ENCODE data around the gene GPR39.
"Not testable (repeated sequence)": the region's sequence is repeated elsewhere in the genome, so short reads cannot be mapped to it uniquely, and the experiment has no call there.

Gene GPR39

DNA sequence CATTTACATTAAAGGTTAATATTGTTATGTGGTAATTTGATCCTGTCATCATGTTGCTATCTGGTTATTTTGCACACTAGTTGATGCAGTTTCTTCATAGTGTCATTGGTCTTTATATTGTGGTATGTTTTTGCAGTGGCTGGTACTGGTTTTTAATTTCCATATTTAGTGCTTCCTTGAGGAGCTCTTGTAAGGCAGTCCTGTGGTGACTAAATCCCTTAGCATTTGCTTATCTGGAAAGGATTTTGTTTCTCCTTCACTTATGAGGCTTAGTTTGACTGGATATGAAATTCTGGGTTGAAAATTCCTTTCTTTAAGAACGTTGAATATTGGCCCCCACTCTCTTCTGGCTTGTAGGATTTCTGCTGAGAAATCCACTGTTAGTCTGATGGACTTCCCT, 120.5 kb downstream of the GPR39 start:
- H3K27me3 Mint-ChIP-seq; H3K4me1 Mint-ChIP-seq (ENCODE audit: low read depth); H3K27ac Mint-ChIP-seq; H3K4me3 Mint-ChIP-seq; H3K36me3 Mint-ChIP-seq; H3K9me3 Mint-ChIP-seq (ENCODE audit: low read depth): not testable (repeated sequence)

DNA sequence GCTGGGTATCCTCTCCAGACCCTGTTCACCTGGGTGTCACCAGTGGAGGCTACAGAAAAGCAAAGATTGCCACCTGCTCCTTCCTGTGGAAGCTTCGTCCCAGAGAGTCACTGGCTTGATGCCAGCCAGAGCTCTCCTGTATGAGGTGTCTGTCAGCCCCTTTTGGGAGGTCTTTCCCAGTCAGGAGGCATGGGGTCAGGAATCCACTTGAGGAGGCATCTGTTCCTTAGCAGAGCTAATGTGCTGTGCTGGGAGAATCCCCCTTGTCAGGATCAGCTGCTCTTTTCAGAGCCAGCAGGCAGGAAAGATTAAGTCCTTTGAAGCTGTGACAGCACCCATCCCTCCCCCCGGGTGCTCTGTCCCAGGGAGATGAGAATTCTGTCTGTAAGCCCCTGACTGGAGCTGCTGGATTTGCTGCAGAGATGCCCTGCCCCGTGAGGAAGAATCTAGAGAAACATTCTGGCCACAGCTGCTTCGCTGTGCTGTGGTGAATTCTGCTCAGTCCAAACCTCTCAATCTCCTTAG, 121.8 kb downstream of the GPR39 start:
- Mint-ChIP-seq H3K4me3 (no peak overlapping the region), H3K27ac (no peak overlapping the region), H3K9me3 (ENCODE audit: low read depth) (no peaks in the 10 kb centered on the region), H3K27me3 (no peaks in the 10 kb centered on the region), H3K36me3 (no peaks in the 10 kb centered on the region), H3K4me1 (ENCODE audit: low read depth) (no peaks in the 10 kb centered on the region)

DNA sequence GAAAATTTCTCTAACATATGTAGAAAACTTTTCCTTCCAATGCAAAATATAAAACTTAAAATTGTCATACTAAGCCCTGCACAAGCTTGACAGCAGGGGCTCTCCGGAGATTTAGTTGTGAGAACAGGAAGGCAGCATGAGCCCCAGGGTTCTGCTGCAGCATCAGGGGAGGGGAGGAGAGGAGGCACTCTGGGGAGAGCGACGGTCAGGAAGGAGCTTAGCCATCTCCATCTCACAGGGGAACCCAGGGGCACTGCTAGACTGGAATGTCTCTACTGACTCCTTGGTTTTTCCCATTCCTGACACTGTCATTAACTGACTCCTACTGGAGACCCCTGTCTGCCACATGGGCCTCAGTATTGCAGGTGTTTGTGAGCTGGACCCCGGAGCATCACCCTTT, 123.6 kb downstream of the GPR39 start:
- H3K4me1 Mint-ChIP-seq (ENCODE audit: low read depth) = no peaks in the 10 kb centered on the region
- no peaks in the 10 kb centered on the region for H3K27me3 Mint-ChIP-seq
- no peak overlapping the region for H3K4me3 Mint-ChIP-seq
- H3K27ac Mint-ChIP-seq = no peak overlapping the region
- no peaks in the 10 kb centered on the region for H3K36me3 Mint-ChIP-seq
- H3K9me3 Mint-ChIP-seq (ENCODE audit: low read depth) = no peaks in the 10 kb centered on the region

DNA sequence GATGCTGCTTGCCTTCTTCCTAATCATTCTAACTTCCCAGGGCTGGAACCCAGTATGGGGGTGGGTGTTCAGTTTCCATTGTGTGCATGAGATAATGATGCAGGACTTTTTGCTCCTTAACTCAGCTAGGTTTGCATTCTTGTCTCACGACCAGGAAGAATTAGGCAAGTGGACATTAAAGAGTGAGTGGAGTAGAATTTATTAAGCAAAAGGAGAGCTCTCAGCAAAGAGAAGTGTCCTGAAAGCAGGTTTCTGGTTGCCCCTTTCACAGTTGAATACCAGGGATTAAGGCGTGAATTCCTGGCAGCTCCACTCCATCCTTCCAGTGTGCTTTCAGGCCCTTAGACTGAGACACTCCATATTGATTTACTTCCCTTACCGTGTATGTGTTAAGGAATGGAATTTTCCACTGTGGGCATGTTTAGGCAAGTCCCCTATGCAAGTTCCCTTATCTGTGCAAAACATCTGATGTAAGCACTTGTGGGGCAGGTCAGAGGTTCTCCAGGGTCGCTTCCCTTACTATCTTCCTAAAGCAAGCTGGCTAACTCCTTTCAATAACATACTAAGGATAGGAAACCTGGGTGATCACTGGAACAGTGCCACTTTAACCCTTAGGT, 126.5 kb downstream of the GPR39 start:
- no peak overlapping the region for H3K4me3 Mint-ChIP-seq
- peaks cover 1% of the 10 kb centered on the region for H3K27me3 Mint-ChIP-seq
- H3K27ac Mint-ChIP-seq = no peak overlapping the region
- no peaks in the 10 kb centered on the region for H3K36me3 Mint-ChIP-seq
- no peaks in the 10 kb centered on the region for H3K4me1 Mint-ChIP-seq (ENCODE audit: low read depth)
- H3K9me3 Mint-ChIP-seq (ENCODE audit: low read depth) = no peaks in the 10 kb centered on the region

DNA sequence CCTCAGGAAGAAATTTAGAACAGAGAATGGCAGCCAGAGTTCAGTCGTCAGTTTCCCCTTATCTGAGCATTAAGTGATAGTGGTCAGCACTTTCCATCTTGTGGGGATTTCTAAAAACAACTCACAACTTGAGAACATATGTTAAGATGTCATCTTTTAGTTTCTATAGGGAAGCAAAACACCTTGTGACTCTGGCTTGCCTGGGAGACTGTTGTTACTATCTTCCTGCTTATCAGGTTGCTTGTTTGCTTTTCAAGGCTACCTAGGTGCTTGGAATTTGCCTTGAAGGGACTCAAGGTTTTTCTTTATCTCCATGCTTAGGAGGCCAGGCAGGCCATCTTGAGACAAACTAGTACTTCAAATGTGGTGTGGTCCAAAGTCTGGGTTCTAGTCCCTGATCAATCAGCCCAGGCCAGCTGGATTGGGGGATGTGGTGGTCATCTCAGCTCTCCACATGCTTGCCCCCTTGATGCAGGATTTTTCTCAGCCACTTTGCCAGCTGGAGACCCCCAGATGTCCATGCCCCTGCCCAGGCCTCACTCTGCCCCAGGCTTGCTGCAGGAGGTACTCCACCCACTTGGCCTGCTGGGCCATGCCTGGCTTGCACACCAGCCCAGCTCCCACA, 127.5 kb downstream of the GPR39 start:
- Mint-ChIP-seq H3K27me3 (peaks cover 3% of the 10 kb centered on the region), H3K9me3 (ENCODE audit: low read depth) (no peaks in the 10 kb centered on the region), H3K4me1 (ENCODE audit: low read depth) (no peaks in the 10 kb centered on the region), H3K36me3 (no peaks in the 10 kb centered on the region), H3K27ac (no peak overlapping the region), H3K4me3 (no peak overlapping the region)

DNA sequence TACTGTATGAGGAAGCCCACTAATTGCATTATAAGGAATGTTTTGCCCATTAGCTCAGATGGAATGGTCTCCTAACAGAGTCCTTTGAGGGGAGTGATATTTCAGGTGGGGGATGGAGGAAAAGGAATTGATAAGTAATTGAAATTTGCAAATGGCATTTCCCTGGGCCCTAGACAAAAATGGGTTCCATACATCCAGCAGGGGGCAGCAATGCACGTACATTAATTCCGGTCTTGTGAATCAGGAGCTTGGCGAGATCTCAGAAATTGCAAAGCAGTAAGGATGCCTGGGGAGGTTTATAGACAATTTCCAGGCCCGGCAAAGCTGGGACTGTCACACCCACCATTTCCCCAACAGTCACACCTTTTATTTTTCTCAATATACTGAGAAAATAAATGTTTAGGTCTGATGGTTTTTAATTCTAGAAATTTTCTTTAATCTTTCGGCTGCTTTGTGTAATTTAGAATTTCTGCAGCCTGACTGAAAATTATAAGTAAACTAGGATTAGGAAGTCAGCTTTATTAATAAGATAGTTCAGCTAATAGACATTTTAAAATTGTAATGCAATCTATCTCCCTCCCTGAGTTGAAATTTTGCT, 130.6 kb downstream of the GPR39 start:
- H3K27ac Mint-ChIP-seq = no peak overlapping the region
- no peaks in the 10 kb centered on the region for H3K36me3 Mint-ChIP-seq
- H3K4me3 Mint-ChIP-seq = no peak overlapping the region
- peaks cover 7% of the 10 kb centered on the region for H3K27me3 Mint-ChIP-seq
- H3K9me3 Mint-ChIP-seq (ENCODE audit: low read depth) = no peaks in the 10 kb centered on the region
- H3K4me1 Mint-ChIP-seq (ENCODE audit: low read depth) = no peaks in the 10 kb centered on the region

DNA sequence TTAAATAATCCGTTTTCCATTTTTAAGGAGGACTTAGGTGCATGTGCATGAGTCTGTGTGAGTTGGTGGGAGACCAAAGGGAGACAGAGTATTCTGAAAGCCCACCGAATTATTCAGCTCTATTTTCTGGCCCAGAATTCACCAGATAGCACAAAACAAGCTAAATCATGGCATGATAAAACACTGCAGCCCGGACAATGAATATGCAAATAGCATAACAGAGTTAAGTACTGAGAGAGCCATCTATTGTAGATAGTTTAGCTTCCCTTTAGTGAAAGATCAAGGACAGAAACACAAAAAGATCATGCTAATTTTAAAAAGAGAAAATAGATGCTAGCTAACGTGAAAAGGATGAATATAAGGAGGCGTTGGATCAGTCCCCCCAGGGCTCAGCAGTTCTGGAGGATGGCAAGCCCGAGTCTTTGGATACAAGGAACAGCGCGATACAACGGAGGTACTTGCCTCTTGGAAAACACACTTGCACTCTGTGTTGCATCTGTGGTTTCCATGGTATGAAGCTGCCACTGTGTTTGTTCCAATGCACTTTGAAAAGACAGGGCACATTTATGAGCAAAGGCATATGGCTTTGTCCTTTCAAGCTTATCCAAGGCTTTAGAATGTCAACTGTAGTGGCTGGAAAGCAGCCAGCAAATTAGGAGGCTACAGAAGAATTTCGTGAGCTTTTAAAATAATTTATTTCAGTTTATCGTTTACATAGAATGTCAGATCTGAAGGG, 133.5 kb downstream of the GPR39 start:
- no peaks in the 10 kb centered on the region for H3K4me1 Mint-ChIP-seq (ENCODE audit: low read depth)
- no peak overlapping the region for H3K4me3 Mint-ChIP-seq
- H3K9me3 Mint-ChIP-seq (ENCODE audit: low read depth) = no peaks in the 10 kb centered on the region
- no peaks in the 10 kb centered on the region for H3K36me3 Mint-ChIP-seq
- no peak overlapping the region for H3K27ac Mint-ChIP-seq
- H3K27me3 Mint-ChIP-seq = peaks cover 7% of the 10 kb centered on the region

DNA sequence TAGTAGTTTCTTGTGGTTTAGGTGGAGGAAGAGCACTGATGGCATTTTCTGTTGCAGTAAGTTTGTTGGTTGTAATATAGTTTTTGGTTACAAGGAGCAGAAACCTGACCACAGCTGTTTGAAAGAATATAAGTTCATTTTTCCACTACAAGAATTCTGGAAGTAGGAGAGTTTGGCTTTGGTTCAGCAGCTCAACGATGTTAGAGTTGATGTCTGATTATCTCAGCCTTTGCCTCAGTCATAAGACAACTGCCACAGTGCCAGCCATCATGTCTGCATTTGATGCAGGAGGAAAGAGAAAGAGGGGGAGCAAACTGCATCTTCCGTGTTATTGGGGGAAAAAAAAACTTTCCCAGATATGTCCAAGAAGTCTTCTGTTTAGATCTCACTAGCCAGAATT, 134.3 kb downstream of the GPR39 start:
- Mint-ChIP-seq H3K4me3 (no peak overlapping the region), H3K27me3 (peaks cover 10% of the 10 kb centered on the region), H3K4me1 (ENCODE audit: low read depth) (no peaks in the 10 kb centered on the region), H3K9me3 (ENCODE audit: low read depth) (no peaks in the 10 kb centered on the region), H3K27ac (no peak overlapping the region), H3K36me3 (no peaks in the 10 kb centered on the region)

DNA sequence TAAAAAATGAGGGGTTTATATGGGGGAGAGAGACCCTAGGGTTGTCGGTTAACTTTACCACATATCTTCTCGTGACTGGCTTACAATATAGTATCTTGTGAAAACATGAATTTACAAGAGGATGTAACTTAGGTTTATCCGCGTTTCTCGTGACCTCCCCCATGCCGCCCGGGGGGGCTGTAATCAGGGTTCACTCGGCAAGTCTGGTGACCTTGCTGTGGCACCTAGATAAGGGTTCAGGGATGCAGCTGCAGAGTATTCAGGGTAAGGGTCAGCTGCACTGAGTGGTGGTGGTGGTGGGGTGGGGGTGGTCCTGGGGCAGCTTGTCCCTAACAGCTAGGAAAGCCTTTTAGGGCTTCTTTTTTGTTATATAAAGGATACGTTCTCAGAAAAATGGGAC, 141.1 kb downstream of the GPR39 start:
- Mint-ChIP-seq H3K9me3 (ENCODE audit: low read depth) (no peaks in the 10 kb centered on the region), H3K36me3 (no peaks in the 10 kb centered on the region), H3K27ac (no peak overlapping the region), H3K27me3 (peaks cover 3% of the 10 kb centered on the region), H3K4me1 (ENCODE audit: low read depth) (no peaks in the 10 kb centered on the region), H3K4me3 (no peak overlapping the region)

DNA sequence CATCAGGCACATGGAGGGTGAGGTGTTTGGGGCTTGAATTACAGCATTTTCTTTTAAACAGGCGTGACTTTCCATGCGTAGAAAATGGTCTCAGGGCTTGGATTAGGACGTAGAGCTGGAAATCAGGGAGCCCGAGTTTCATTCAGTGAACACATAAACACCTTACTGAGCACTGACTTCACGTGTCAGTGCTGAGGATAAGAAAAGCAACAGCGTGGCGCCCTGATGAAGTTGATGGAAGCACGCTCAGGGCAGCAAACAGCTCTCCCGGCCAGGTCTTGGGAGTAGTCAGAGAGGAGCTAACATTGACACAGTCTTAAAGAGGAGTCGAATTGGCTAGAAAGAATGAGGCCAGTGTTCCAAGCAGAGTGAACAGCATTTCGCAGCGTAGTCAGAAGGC, 142.7 kb downstream of the GPR39 start:
- no peak overlapping the region for H3K4me3 Mint-ChIP-seq
- peaks cover 3% of the 10 kb centered on the region for H3K27me3 Mint-ChIP-seq
- no peak overlapping the region for H3K27ac Mint-ChIP-seq
- H3K36me3 Mint-ChIP-seq = no peaks in the 10 kb centered on the region
- no peaks in the 10 kb centered on the region for H3K9me3 Mint-ChIP-seq (ENCODE audit: low read depth)
- no peaks in the 10 kb centered on the region for H3K4me1 Mint-ChIP-seq (ENCODE audit: low read depth)

DNA sequence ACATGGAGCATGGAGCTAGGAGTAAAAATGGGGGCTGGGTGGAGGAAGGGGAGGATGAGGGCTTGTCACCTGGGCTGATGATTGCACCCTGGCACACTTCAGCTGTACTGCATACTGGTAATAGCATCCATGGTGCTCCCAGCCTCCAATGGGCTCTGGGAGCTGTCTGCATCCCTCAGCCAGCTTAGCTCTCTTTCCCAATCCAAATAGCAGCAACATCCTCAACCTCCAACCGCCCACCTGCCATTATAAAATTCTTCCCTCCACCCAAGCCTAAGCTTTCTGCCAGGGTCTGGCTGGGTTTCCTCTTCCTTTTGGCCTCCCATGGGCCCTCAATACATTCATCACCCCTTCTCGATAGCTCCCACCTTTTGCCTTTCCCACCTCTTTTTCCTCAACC, 143.3 kb downstream of the GPR39 start:
- Mint-ChIP-seq H3K27ac (no peak overlapping the region), H3K4me3 (no peak overlapping the region), H3K9me3 (ENCODE audit: low read depth) (no peaks in the 10 kb centered on the region), H3K4me1 (ENCODE audit: low read depth) (no peaks in the 10 kb centered on the region), H3K36me3 (no peaks in the 10 kb centered on the region), H3K27me3 (peaks cover 3% of the 10 kb centered on the region)

DNA sequence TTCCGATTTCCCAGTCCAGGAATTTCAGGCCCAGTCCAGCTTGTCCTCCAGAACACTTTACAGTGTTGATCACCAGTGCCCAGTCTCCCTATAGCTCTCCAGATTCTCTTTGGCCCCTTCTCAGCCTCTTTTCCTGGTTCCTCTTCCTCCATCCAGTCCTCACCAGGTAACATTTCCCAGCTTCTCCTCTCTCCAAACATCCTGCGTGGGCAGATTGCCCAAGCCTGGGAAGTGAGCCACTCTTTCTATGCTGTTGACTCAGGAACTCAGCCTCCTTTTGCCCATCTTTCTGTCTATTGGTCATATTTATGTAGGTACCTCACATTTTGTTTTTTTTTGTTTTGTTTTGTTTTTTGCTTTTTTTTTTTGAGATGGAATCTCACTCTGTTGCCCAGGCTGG, 144.0 kb downstream of the GPR39 start:
- H3K4me1 Mint-ChIP-seq (ENCODE audit: low read depth) = no peaks in the 10 kb centered on the region
- H3K36me3 Mint-ChIP-seq = no peaks in the 10 kb centered on the region
- H3K27ac Mint-ChIP-seq = no peak overlapping the region
- H3K27me3 Mint-ChIP-seq = peaks cover under 1% of the 10 kb centered on the region
- no peaks in the 10 kb centered on the region for H3K9me3 Mint-ChIP-seq (ENCODE audit: low read depth)
- H3K4me3 Mint-ChIP-seq = no peak overlapping the region

DNA sequence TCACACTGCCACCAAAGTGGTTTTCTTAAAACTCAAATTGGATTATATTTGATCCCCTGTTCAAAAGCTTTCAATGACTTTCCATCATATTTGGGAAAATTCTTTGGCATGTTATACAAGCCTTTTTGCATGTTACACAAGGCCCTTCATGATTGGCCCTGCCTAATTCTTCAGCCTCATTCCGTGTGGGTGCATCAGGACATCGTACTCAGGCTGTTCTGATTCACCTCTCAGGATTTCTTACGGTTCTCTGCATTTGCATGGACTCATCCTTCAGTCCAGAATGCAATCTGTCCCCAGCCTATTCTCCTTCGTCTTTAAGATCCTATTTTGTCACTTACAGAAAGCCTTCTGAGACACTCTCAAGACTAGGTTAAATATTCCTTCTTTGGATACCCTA, 145.6 kb downstream of the GPR39 start:
- Mint-ChIP-seq H3K9me3 (ENCODE audit: low read depth) (no peaks in the 10 kb centered on the region), H3K4me1 (ENCODE audit: low read depth) (no peaks in the 10 kb centered on the region), H3K4me3 (no peak overlapping the region), H3K27ac (no peak overlapping the region), H3K27me3 (no peaks in the 10 kb centered on the region), H3K36me3 (no peaks in the 10 kb centered on the region)

DNA sequence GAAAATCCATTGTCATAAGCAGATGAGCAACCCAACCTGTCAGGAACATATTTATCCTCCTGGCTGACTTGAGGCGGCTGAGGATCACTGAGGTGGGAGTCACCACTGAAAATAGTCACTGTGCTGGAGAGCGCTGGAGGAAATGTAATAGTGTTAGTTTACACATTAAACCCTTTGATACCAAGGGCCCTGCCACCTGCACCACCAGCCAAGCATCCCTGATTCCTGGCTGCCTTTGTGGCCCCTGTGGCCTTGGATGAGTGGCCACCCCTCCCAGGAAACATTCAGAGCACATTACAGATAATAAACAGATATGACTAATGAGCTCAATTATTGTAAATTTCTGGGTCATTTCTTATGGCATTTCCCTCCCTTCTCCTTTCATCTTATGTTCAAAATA, 147.5 kb downstream of the GPR39 start:
- Mint-ChIP-seq H3K9me3 (ENCODE audit: low read depth) (no peaks in the 10 kb centered on the region), H3K27ac (no peak overlapping the region), H3K4me3 (no peak overlapping the region), H3K27me3 (peaks cover 2% of the 10 kb centered on the region), H3K36me3 (no peaks in the 10 kb centered on the region), H3K4me1 (ENCODE audit: low read depth) (no peaks in the 10 kb centered on the region)

DNA sequence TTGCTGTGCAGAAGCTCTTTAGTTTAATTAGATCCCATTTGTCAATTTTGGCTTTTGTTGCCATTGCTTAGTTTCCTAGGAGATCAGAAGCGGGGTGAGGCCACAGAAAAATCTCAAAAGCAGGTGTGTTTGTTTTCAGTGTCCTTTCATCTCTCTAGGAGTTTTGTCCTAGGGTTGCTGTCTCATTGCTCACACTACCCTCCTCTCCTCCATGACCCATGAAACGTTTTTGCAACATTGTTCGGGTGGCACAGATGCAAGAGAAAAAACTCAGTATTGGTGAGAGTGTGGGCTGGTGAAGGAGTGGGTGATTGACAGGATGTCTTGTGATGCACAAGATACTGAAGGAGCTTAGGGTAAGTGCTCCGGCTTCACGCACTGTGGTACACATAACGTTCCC, 149.8 kb downstream of the GPR39 start:
- H3K27me3 Mint-ChIP-seq = peaks cover 5% of the 10 kb centered on the region
- no peaks in the 10 kb centered on the region for H3K4me1 Mint-ChIP-seq (ENCODE audit: low read depth)
- no peaks in the 10 kb centered on the region for H3K36me3 Mint-ChIP-seq
- H3K4me3 Mint-ChIP-seq = no peak overlapping the region
- no peaks in the 10 kb centered on the region for H3K9me3 Mint-ChIP-seq (ENCODE audit: low read depth)
- H3K27ac Mint-ChIP-seq = no peak overlapping the region
